GM23338 (cell line): ENCODE measurements around the gene SREBF2. TPM values are rescaled to one million over a fixed set of nuclear protein-coding genes. Genes with fewer than 3 reads are reported as not detected.

Source experiments
- ATAC-seq: fragments of 200-7000 bp; cut with Tn5 transposase; 3 replicates; pipeline ENCODE4 v1.9.1; 2020
- DNase-seq: peaks from one replicate; pipeline ENCODE4 v3.0.0-alpha.2; 2015; ENCODE audit warnings: low spot score
- H2AFZ ChIP-seq: fragments of 200-600 bp; sonication (generic); 2 replicates; pipeline ENCODE4 v1.8.0; 2016; ENCODE audit warnings: antibody characterized with exemption, mild to moderate bottlenecking, moderate library complexity
- H3F3A ChIP-seq: fragments of 200-600 bp; sonication (generic); replicated peaks from 2 replicates; pipeline ENCODE4 v1.8.0; 2017; ENCODE audit warnings: antibody characterized with exemption, mixed run types, low read depth
- H3K27ac ChIP-seq: fragments of 200-600 bp; sonication (generic); 2 replicates; pipeline ENCODE4 v1.6.1; 2016; ENCODE audit warnings: low read depth
- H3K27me3 ChIP-seq: fragments of 200-600 bp; sonication (generic); 2 replicates; pipeline ENCODE4 v1.8.0; 2016; ENCODE audit warnings: mild to moderate bottlenecking, mixed run types, moderate library complexity; ENCODE audit not compliant: insufficient read depth
- H3K36me3 ChIP-seq: fragments of 200-600 bp; sonication (generic); 2 replicates; pipeline ENCODE4 v1.8.0; 2016; ENCODE audit warnings: mild to moderate bottlenecking; ENCODE audit not compliant: insufficient read depth
- H3K4me1 ChIP-seq: fragments of 200-600 bp; sonication (generic); 2 replicates; pipeline ENCODE4 v1.8.0; 2016; ENCODE audit warnings: mild to moderate bottlenecking, moderate library complexity; ENCODE audit not compliant: insufficient read depth
- H3K4me2 ChIP-seq: fragments of 200-600 bp; sonication (generic); 2 replicates; pipeline ENCODE4 v1.7.1; 2017; ENCODE audit warnings: mixed run types
- H3K4me3 ChIP-seq: fragments of 200-600 bp; sonication (generic); 2 replicates; pipeline ENCODE4 v1.6.1; 2016; ENCODE audit warnings: mixed run types
- H3K79me2 ChIP-seq: fragments of 200-600 bp; sonication (generic); replicated peaks from 2 replicates; pipeline ENCODE4 v1.8.0; 2017; ENCODE audit warnings: mild to moderate bottlenecking; ENCODE audit not compliant: insufficient read depth
- H3K9me2 ChIP-seq: fragments of 200-600 bp; sonication (generic); 2 replicates; pipeline ENCODE4 v1.8.0; 2017; ENCODE audit not compliant: insufficient read depth
- H4K20me1 ChIP-seq: fragments of 200-600 bp; sonication (generic); replicated peaks from 2 replicates; pipeline ENCODE4 v1.8.0; 2017; ENCODE audit warnings: mild to moderate bottlenecking; ENCODE audit not compliant: insufficient read depth
- H3K27ac Mint-ChIP-seq: 2 replicates; pipeline ENCODE4 v1.8.0; 2020; ENCODE audit warnings: inconsistent platforms, mild to moderate bottlenecking, moderate library complexity, mixed read lengths
- H3K27me3 Mint-ChIP-seq: 3 replicates; pipeline ENCODE4 v1.8.0; 2022; ENCODE audit warnings: low read depth, mild to moderate bottlenecking, moderate library complexity, mixed read lengths, inconsistent platforms; ENCODE audit not compliant: insufficient read depth, poor library complexity
- H3K36me3 Mint-ChIP-seq: 3 replicates; pipeline ENCODE4 v1.8.0; 2021; ENCODE audit warnings: low read depth, mild to moderate bottlenecking, inconsistent platforms, moderate library complexity, mixed read lengths
- H3K4me1 Mint-ChIP-seq: 3 replicates; pipeline ENCODE4 v1.8.0; 2020; ENCODE audit warnings: mild to moderate bottlenecking, inconsistent platforms, mixed read lengths
- H3K4me3 Mint-ChIP-seq: 3 replicates; pipeline ENCODE4 v1.8.0; 2021; ENCODE audit warnings: moderate library complexity, mild to moderate bottlenecking, inconsistent platforms, mixed read lengths
- H3K9me3 Mint-ChIP-seq: 3 replicates; pipeline ENCODE4 v1.8.0; 2020; ENCODE audit warnings: moderate library complexity, mild to moderate bottlenecking, inconsistent platforms, mixed read lengths
- CREB1 ChIP-seq: fragments of 250-450 bp; sonication (Bioruptor Pico); IDR thresholded peaks from 2 replicates; pipeline ENCODE4 v1.5.0; 2020; ENCODE audit warnings: low read depth, mild to moderate bottlenecking, moderate library complexity
- EZH2 ChIP-seq: fragments of 200-600 bp; sonication (generic); IDR thresholded peaks from one replicate; pipeline ENCODE4 v1.8.0; 2017; ENCODE audit warnings: antibody characterized with exemption, mild to moderate bottlenecking, low read depth; ENCODE audit not compliant: unreplicated experiment
- EZH2phosphoT487 ChIP-seq: fragments of 200-600 bp; sonication (generic); IDR thresholded peaks from one replicate; pipeline ENCODE4 v1.8.1; 2018; ENCODE audit warnings: antibody characterized with exemption; ENCODE audit not compliant: unreplicated experiment
- JUNB ChIP-seq: IDR thresholded peaks from one replicate; pipeline ENCODE4 v1.6.1; 2016; ENCODE audit warnings: antibody characterized with exemption; ENCODE audit not compliant: unreplicated experiment
- NANOG ChIP-seq: IDR thresholded peaks from 2 replicates; pipeline ENCODE4 v1.6.1; 2016; ENCODE audit warnings: antibody characterized with exemption, borderline replicate concordance
- POLR2AphosphoS5 ChIP-seq: IDR thresholded peaks from 2 replicates; pipeline ENCODE4 v1.6.1; 2016; ENCODE audit warnings: antibody characterized with exemption, low read depth
- STAT1 ChIP-seq: IDR thresholded peaks from one replicate; pipeline ENCODE4 v1.6.1; 2016; ENCODE audit warnings: antibody characterized with exemption; ENCODE audit not compliant: unreplicated experiment
- ZNF331 ChIP-seq: fragments of 250-450 bp; sonication (Bioruptor Pico); IDR thresholded peaks from 2 replicates; pipeline ENCODE4 v1.5.0; 2020; ENCODE audit warnings: low read depth, mild to moderate bottlenecking, moderate library complexity
- polyA plus RNA-seq: library from polyadenylated mRNA; unstranded; fragments of >200 nt; fragmentation: Nextera tagmentation; extraction: Ambion mirVana; gene quantifications from 2 replicates; pipeline ENCODE4 v1.2.1, GENCODE V29; 2016
- total RNA-seq: library from RNA; depleted of rRNA; stranded (reverse); fragments of >200 nt; shearing (Covaris generic); gene quantifications from 2 replicates; pipeline ENCODE4 v1.2.3, GENCODE V29; 2014
- TF ChIP-seq, protein P1 (sequence below), 2 experiments: fragments of 200-600 bp in 1 of 2; sonication (generic) in 1 of 2; conservative IDR thresholded peaks; 2 replicates each; pipeline versions ENCODE4 v1.5.1 to v1.6.1; 2016 to 2017; ENCODE audit warnings: antibody characterized with exemption in 2 of 2, low read depth in 2 of 2, mild to moderate bottlenecking in 2 of 2, moderate library complexity in 1 of 2
- TF ChIP-seq, protein P2 (sequence below): fragments of 250-450 bp; sonication (Bioruptor Pico); IDR thresholded peaks from 2 replicates; pipeline ENCODE4 v1.5.0; 2020; ENCODE audit warnings: mild to moderate bottlenecking, moderate library complexity

SREBF2 gene
- total and polyA plus RNA-seq, 2 experiments from 2014 or later, result 48.7 to 163 TPM

DNA sequence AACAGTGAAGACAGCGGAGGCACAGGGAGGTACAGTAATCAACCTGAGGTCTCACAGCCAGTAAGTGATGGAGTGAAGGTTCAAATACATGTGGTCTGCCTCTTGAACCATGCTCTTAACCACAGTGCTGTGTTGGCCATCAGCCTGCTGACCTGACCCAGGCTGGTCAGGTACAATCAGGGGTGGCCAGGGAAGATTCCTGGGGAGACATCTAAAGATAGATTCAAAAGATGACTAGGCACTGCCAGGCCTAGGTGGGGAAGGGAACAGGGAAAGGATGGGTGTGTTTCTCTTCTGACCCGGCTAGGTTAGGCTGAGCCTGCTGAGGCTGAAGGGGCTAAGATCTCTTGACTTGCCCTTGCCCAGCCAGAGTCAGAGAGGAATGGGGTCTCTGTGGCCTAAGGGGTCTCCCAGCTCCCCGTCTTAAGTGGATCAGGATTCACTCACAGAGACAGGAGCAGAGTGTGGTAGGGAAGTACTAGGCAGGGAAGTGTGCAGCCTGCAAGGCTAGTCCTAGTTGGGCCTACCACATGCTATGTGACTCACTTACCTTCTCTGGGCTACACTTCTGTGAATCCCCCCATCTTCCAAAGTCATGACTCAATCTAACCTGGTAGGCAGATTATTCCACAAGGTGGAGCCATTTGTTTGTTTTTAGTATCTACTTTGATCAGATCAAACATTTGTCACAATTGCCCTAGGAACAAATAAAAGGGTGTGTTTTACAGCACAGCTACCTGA lies 10.4 kb upstream of the SREBF2 start:
- H3K4me3 Mint-ChIP-seq, result no peak overlapping the region; the same call in 2 of the 3 replicates
- H3K27me3 Mint-ChIP-seq, result peaks cover 11% of the 10 kb centered on the region
- Histone ChIP-seq H3K79me2 (no peaks in the 10 kb centered on the region), H3K4me3 (no peak overlapping the region), H3K4me2 (no peak overlapping the region), H3K36me3 (no peaks in the 10 kb centered on the region; the same call in 1 of the 2 replicates), H4K20me1 (peaks cover 10% of the 10 kb centered on the region; the same call in 1 of the 2 replicates), H3F3A (no peaks in the 10 kb centered on the region), H3K9me2 (no peaks in the 10 kb centered on the region), H3K27me3 (no peaks in the 10 kb centered on the region), H3K27ac (no peak overlapping the region), H3K4me1 (peaks cover 10% of the 10 kb centered on the region), H2AFZ (no peak overlapping the region)
- TF ChIP-seq, protein P1, sequence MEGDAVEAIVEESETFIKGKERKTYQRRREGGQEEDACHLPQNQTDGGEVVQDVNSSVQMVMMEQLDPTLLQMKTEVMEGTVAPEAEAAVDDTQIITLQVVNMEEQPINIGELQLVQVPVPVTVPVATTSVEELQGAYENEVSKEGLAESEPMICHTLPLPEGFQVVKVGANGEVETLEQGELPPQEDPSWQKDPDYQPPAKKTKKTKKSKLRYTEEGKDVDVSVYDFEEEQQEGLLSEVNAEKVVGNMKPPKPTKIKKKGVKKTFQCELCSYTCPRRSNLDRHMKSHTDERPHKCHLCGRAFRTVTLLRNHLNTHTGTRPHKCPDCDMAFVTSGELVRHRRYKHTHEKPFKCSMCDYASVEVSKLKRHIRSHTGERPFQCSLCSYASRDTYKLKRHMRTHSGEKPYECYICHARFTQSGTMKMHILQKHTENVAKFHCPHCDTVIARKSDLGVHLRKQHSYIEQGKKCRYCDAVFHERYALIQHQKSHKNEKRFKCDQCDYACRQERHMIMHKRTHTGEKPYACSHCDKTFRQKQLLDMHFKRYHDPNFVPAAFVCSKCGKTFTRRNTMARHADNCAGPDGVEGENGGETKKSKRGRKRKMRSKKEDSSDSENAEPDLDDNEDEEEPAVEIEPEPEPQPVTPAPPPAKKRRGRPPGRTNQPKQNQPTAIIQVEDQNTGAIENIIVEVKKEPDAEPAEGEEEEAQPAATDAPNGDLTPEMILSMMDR (conservative IDR thresholded peaks at IDR 0.05; ENCODE audit: low read depth in 2 of 2), result peak; percentile 67 to 69
- TF ChIP-seq EZH2, result no peak
- H3K9me3 Mint-ChIP-seq, result no peaks in the 10 kb centered on the region
- DNase-seq (peak; percentile 79), ATAC-seq (peak; percentile 47)
- peaks cover 37% of the 10 kb centered on the region for H3K4me1 Mint-ChIP-seq
- no peak overlapping the region for H3K27ac Mint-ChIP-seq
- H3K36me3 Mint-ChIP-seq, result peaks cover 12% of the 10 kb centered on the region

DNA sequence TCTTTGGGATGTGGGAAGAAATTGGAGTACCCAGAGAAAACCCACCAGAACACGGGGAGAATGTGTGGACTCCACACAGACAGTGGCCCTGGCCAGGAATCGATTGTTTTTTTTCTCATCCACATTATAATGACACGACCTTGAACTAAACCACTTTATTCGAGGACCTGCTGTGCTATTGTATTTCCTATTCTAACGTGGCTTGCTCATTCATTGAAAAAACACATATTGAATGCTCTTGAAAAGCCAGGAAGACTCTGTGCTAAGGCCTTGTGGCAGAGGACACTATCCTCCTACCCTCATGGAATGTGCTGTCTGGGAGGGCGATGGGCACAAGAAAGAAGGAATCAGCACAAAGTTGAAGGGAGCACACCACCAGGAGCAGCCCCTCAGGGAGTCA lies 9.1 kb upstream of the SREBF2 start:
- Histone ChIP-seq H3K36me3 (no peaks in the 10 kb centered on the region), H3K4me1 (peaks cover 10% of the 10 kb centered on the region), H3F3A (no peaks in the 10 kb centered on the region), H4K20me1 (peaks cover 10% of the 10 kb centered on the region; the same call in 1 of the 2 replicates), H3K9me2 (no peaks in the 10 kb centered on the region), H2AFZ (no peak overlapping the region), H3K4me3 (no peak overlapping the region), H3K27ac (no peak overlapping the region), H3K79me2 (no peaks in the 10 kb centered on the region), H3K27me3 (no peaks in the 10 kb centered on the region), H3K4me2 (no peak overlapping the region)
- H3K4me1 Mint-ChIP-seq, result peaks cover 41% of the 10 kb centered on the region
- no peak overlapping the region for H3K4me3 Mint-ChIP-seq
- H3K27me3 Mint-ChIP-seq, result peaks cover 12% of the 10 kb centered on the region
- peaks cover 12% of the 10 kb centered on the region for H3K36me3 Mint-ChIP-seq
- DNase-seq, result no peak
- H3K27ac Mint-ChIP-seq, result no peak overlapping the region
- ATAC-seq, result peak; percentile 52
- H3K9me3 Mint-ChIP-seq, result no peaks in the 10 kb centered on the region
- TF ChIP-seq JUNB (no peak), NANOG (no peak), STAT1 (no peak), ZNF331 (CRISPR knock-in tag) (no peak), EZH2phosphoT487 (no peak), CREB1 (CRISPR knock-in tag) (no peak), POLR2AphosphoS5 (no peak), EZH2 (no peak)
- TF ChIP-seq, protein P2, sequence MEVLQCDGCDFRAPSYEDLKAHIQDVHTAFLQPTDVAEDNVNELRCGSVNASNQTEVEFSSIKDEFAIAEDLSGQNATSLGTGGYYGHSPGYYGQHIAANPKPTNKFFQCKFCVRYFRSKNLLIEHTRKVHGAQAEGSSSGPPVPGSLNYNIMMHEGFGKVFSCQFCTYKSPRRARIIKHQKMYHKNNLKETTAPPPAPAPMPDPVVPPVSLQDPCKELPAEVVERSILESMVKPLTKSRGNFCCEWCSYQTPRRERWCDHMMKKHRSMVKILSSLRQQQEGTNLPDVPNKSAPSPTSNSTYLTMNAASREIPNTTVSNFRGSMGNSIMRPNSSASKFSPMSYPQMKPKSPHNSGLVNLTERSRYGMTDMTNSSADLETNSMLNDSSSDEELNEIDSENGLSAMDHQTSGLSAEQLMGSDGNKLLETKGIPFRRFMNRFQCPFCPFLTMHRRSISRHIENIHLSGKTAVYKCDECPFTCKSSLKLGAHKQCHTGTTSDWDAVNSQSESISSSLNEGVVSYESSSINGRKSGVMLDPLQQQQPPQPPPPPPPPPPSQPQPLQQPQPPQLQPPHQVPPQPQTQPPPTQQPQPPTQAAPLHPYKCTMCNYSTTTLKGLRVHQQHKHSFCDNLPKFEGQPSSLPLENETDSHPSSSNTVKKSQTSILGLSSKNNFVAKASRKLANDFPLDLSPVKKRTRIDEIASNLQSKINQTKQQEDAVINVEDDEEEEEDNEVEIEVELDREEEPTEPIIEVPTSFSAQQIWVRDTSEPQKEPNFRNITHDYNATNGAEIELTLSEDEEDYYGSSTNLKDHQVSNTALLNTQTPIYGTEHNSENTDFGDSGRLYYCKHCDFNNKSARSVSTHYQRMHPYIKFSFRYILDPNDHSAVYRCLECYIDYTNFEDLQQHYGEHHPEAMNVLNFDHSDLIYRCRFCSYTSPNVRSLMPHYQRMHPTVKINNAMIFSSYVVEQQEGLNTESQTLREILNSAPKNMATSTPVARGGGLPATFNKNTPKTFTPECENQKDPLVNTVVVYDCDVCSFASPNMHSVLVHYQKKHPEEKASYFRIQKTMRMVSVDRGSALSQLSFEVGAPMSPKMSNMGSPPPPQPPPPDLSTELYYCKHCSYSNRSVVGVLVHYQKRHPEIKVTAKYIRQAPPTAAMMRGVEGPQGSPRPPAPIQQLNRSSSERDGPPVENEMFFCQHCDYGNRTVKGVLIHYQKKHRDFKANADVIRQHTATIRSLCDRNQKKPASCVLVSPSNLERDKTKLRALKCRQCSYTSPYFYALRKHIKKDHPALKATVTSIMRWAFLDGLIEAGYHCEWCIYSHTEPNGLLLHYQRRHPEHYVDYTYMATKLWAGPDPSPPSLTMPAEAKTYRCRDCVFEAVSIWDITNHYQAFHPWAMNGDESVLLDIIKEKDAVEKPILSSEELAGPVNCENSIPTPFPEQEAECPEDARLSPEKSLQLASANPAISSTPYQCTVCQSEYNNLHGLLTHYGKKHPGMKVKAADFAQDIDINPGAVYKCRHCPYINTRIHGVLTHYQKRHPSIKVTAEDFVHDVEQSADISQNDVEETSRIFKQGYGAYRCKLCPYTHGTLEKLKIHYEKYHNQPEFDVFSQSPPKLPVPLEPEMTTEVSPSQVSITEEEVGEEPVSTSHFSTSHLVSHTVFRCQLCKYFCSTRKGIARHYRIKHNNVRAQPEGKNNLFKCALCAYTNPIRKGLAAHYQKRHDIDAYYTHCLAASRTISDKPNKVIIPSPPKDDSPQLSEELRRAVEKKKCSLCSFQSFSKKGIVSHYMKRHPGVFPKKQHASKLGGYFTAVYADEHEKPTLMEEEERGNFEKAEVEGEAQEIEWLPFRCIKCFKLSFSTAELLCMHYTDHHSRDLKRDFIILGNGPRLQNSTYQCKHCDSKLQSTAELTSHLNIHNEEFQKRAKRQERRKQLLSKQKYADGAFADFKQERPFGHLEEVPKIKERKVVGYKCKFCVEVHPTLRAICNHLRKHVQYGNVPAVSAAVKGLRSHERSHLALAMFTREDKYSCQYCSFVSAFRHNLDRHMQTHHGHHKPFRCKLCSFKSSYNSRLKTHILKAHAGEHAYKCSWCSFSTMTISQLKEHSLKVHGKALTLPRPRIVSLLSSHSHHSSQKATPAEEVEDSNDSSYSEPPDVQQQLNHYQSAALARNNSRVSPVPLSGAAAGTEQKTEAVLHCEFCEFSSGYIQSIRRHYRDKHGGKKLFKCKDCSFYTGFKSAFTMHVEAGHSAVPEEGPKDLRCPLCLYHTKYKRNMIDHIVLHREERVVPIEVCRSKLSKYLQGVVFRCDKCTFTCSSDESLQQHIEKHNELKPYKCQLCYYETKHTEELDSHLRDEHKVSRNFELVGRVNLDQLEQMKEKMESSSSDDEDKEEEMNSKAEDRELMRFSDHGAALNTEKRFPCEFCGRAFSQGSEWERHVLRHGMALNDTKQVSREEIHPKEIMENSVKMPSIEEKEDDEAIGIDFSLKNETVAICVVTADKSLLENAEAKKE (CRISPR knock-in tag), result no peak
